ENCODE data around the gene PRKN. TPM values are rescaled to one million over a fixed set of nuclear protein-coding genes. Genes with fewer than 3 reads are reported as not detected.

PRKN gene
- total RNA-seq, 2 donors from 2014 or later, result 10.7 to 21.2 TPM

DNA sequence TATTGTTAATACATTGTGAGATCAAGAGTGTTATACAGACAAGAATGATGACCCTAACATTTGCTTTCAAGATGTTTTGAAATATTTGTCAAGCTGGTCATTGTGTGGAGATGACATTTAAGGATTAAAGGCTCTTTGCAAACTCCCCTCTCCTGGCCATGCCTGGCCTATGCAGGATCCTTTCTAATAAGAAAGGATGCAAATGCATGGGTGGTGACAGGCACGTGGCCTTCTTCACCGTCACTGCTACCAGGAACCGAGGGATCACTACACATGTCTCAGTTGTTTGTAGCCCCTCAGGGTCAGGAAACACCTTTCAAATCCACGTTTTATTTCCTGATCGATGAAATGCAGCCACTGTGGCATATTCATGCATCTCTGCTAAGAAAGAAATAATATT is 419.7 kb downstream of the PRKN start:
- H3K36me3 ChIP-seq, result no peaks in the 10 kb centered on the region
- H3K4me1 ChIP-seq (replicated peaks), result no peaks in the 10 kb centered on the region
- intact Hi-C loops (cut with DNase I), result no loop called here
- H3K4me3 ChIP-seq, result no peak overlapping the region
- no peak for TF ChIP-seq POLR2A (IDR thresholded peaks at IDR 0.05)
- TF ChIP-seq POLR2AphosphoS5 (IDR thresholded peaks at IDR 0.05), result no peak
- TF ChIP-seq CTCF (IDR thresholded peaks at IDR 0.05), result no peak
- 73% methylated on average over 5 of the region's 5 CpGs for WGBS
- H3K27me3 ChIP-seq (replicated peaks; ENCODE audit: insufficient read depth), result no peaks in the 10 kb centered on the region
- H3K27ac ChIP-seq, result no peak overlapping the region
- no peaks in the 10 kb centered on the region for H3K9me3 ChIP-seq
- DNase-seq (ENCODE audit: low spot score), result no peak

GRCh38 chr6:162306616-162307015 is 420.9 kb downstream of the PRKN start:
- Histone ChIP-seq H3K4me1 (replicated peaks) (no peaks in the 10 kb centered on the region), H3K4me3 (no peak overlapping the region), H3K9me3 (no peaks in the 10 kb centered on the region), H3K27ac (no peak overlapping the region), H3K36me3 (no peaks in the 10 kb centered on the region), H3K27me3 (replicated peaks; ENCODE audit: insufficient read depth) (no peaks in the 10 kb centered on the region)
- 87% methylated on average over 7 of the region's 7 CpGs for WGBS
- no peak for DNase-seq (ENCODE audit: low spot score)
- intact Hi-C loops (cut with DNase I), result no loop called here
- TF ChIP-seq CTCF (IDR thresholded peaks at IDR 0.05) (no peak), POLR2A (IDR thresholded peaks at IDR 0.05) (no peak), POLR2AphosphoS5 (IDR thresholded peaks at IDR 0.05) (no peak)

DNA sequence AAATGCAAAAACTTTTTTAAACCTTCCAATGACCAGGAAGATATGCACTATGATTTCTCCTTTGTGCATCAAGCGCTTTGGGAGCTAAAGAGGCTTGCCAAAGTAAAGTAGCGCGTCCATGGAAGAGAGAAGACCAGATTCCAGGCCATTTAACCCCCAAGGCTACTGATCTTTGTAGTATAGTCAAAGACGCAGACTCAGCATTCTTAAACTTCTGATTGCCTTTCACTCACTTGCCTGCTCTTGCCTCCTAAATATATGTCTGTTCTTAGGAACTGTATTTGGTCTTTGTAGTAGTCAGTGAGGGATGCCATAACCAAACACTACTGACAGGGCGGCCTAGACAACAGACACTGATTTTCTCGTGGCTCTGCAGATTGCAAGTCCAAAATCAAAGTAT is 426.4 kb downstream of the PRKN start:
- DNase-seq (ENCODE audit: low spot score), result no peak
- 86% methylated on average over 6 of the region's 6 CpGs for WGBS
- no peaks in the 10 kb centered on the region for H3K9me3 ChIP-seq

GRCh38 chr6:162294029-162294428 is 433.5 kb downstream of the PRKN start:
- intact Hi-C loops (cut with DNase I), result no loop called here
- WGBS, result 35% methylated on average over 4 of the region's 4 CpGs
- no peak for DNase-seq (ENCODE audit: low spot score)
- Histone ChIP-seq H3K27me3 (replicated peaks; ENCODE audit: insufficient read depth) (no peaks in the 10 kb centered on the region), H3K27ac (no peak overlapping the region), H3K4me3 (no peak overlapping the region), H3K4me1 (replicated peaks) (no peaks in the 10 kb centered on the region), H3K9me3 (no peaks in the 10 kb centered on the region), H3K36me3 (no peaks in the 10 kb centered on the region)
- no peak for TF ChIP-seq CTCF (IDR thresholded peaks at IDR 0.05)
- TF ChIP-seq POLR2AphosphoS5 (IDR thresholded peaks at IDR 0.05), result no peak
- no peak for TF ChIP-seq POLR2A (IDR thresholded peaks at IDR 0.05)

More for the DNA sequence above, 426.4 kb downstream of the PRKN start:
- Histone ChIP-seq H3K27me3 (replicated peaks; ENCODE audit: insufficient read depth) (no peaks in the 10 kb centered on the region), H3K36me3 (no peaks in the 10 kb centered on the region), H3K4me1 (replicated peaks) (no peaks in the 10 kb centered on the region), H3K4me3 (no peak overlapping the region), H3K27ac (no peak overlapping the region)
- TF ChIP-seq CTCF (IDR thresholded peaks at IDR 0.05), result no peak
- TF ChIP-seq POLR2A (IDR thresholded peaks at IDR 0.05), result no peak
- TF ChIP-seq POLR2AphosphoS5 (IDR thresholded peaks at IDR 0.05), result no peak
- intact Hi-C loops (cut with DNase I), result no loop called here

GRCh38 chr6:162292915-162293314 is 434.7 kb downstream of the PRKN start:
- intact Hi-C loops (cut with DNase I), result no loop called here
- TF ChIP-seq POLR2AphosphoS5 (IDR thresholded peaks at IDR 0.05) (no peak), CTCF (IDR thresholded peaks at IDR 0.05) (no peak), POLR2A (IDR thresholded peaks at IDR 0.05) (no peak)
- no peak overlapping the region for H3K27ac ChIP-seq
- DNase-seq (ENCODE audit: low spot score), result no peak
- H3K27me3 ChIP-seq (replicated peaks; ENCODE audit: insufficient read depth), result no peaks in the 10 kb centered on the region
- no peaks in the 10 kb centered on the region for H3K36me3 ChIP-seq
- WGBS, result 88% methylated on average over 2 of the region's 2 CpGs
- no peak overlapping the region for H3K4me3 ChIP-seq
- no peaks in the 10 kb centered on the region for H3K9me3 ChIP-seq
- no peaks in the 10 kb centered on the region for H3K4me1 ChIP-seq (replicated peaks)
